H1 (cell line): Measurements from ENCODE around the gene TTLL7. TPM values are rescaled to one million over a fixed set of nuclear protein-coding genes. Genes with fewer than 3 reads are reported as not detected.
A peak's percentile ranks its signal among the peaks of the same experiment; 100 is the strongest.

Experiments
- CTCF ChIA-PET: fragments of 300-600 bp; sonication (Branson Sonifier 250); formaldehyde crosslinking; loops from one replicate; lab custom pipeline; 2021; ENCODE audit not compliant: partially characterized antibody; lab: Charles Lee
- POLR2A ChIA-PET: fragments of 300-600 bp; sonication (Branson Sonifier 250); formaldehyde crosslinking; loops from one replicate; lab custom pipeline; 2021; ENCODE audit warnings: inconsistent platforms; ENCODE audit not compliant: partially characterized antibody; lab: Charles Lee
- DNase-seq, 2 experiments: peaks; one replicate each; pipeline versions ENCODE4 v3.0.0 to v3.0.0-alpha.2; 2010 to 2022; ENCODE audit warnings: low spot score in 2 of 2, low read depth in 1 of 2, mixed read lengths in 1 of 2
- FAIRE-seq: peaks from 2 replicates; lab custom pipeline; 2011; peaks lifted over from hg19 to GRCh38; lab: Jason Lieb, UNC
- H2AFZ ChIP-seq: 2 replicates; pipeline ENCODE4 v1.8.1; 2012; ENCODE audit warnings: low read length, inconsistent platforms
- H2AK5ac ChIP-seq: 2 replicates; pipeline ENCODE4 v1.6.1; 2013; ENCODE audit warnings: low read depth, low read length
- H2BK120ac ChIP-seq: replicated peaks from 2 replicates; pipeline ENCODE3; 2013; ENCODE audit warnings: low read depth, low read length, inconsistent platforms
- H2BK12ac ChIP-seq: 2 replicates; pipeline ENCODE4 v1.6.1; 2013; ENCODE audit warnings: low read depth, low read length
- H2BK15ac ChIP-seq: 2 replicates; pipeline ENCODE4 v1.6.1; 2013; ENCODE audit warnings: low read length
- H2BK20ac ChIP-seq: 2 replicates; pipeline ENCODE4 v1.6.1; 2013; ENCODE audit warnings: low read length
- H2BK5ac ChIP-seq: 2 replicates; pipeline ENCODE4 v1.6.1; 2013; ENCODE audit warnings: low read depth, low read length
- H3K14ac ChIP-seq: 2 replicates; pipeline ENCODE4 v1.6.1; 2013; ENCODE audit warnings: inconsistent platforms; ENCODE audit not compliant: insufficient read length
- H3K18ac ChIP-seq: 2 replicates; pipeline ENCODE4 v1.6.1; 2013; ENCODE audit warnings: low read length; ENCODE audit errors: extremely low read depth
- H3K23ac ChIP-seq: 2 replicates; pipeline ENCODE4 v1.6.1; 2013; ENCODE audit warnings: inconsistent platforms; ENCODE audit not compliant: insufficient read length
- H3K23me2 ChIP-seq: 2 replicates; pipeline ENCODE4 v1.6.1; 2013; ENCODE audit warnings: low read depth, low read length
- H3K27ac ChIP-seq: 2 replicates; pipeline ENCODE4 v1.6.1; 2011; ENCODE audit warnings: low read depth, low read length, inconsistent platforms
- H3K27me3 ChIP-seq, 4 experiments: replicated peaks in 1 of 4; 1 replicate in 1 of 4; 2 replicates in 3 of 4; pipeline versions ENCODE4 v1.6.1 to v1.8.1; 2011 to 2013; ENCODE audit warnings: low read length in 3 of 4, mild to moderate bottlenecking in 3 of 4, inconsistent platforms in 2 of 4, mixed read lengths in 2 of 4, moderate library complexity in 1 of 4; ENCODE audit not compliant: control insufficient read depth in 3 of 4, insufficient read depth in 3 of 4; ENCODE audit errors: extremely low read depth in 1 of 4
- H3K36me3 ChIP-seq, 4 experiments: 2 replicates each; pipeline versions ENCODE4 v1.6.1 to v1.8.1; 2011 to 2013; ENCODE audit warnings: mild to moderate bottlenecking in 4 of 4, low read length in 3 of 4, moderate library complexity in 2 of 4, control low read depth in 1 of 4, inconsistent platforms in 1 of 4; ENCODE audit not compliant: insufficient read depth in 4 of 4, control insufficient read depth in 2 of 4
- H3K4ac ChIP-seq: replicated peaks from 2 replicates; pipeline ENCODE3; 2013; ENCODE audit warnings: low read length, low read depth, mixed read lengths, inconsistent platforms; ENCODE audit not compliant: insufficient read length
- H3K4me1 ChIP-seq, 4 experiments: replicated peaks in 1 of 4; 1 replicate in 1 of 4; 2 replicates in 3 of 4; pipeline versions ENCODE4 v1.6.1 to v1.8.1; 2011 to 2013; ENCODE audit warnings: low read length in 3 of 4, inconsistent platforms in 2 of 4, mixed read lengths in 1 of 4; ENCODE audit not compliant: insufficient read depth in 4 of 4, control insufficient read depth in 3 of 4
- H3K4me2 ChIP-seq, 2 experiments: 2 replicates each; pipeline versions ENCODE4 v1.6.1 to v1.8.1; 2011 to 2013; ENCODE audit warnings: low read depth in 2 of 2, low read length in 2 of 2, control low read depth in 1 of 2, inconsistent platforms in 1 of 2, mild to moderate bottlenecking in 1 of 2; ENCODE audit not compliant: insufficient read depth in 1 of 2
- H3K4me3 ChIP-seq, 4 experiments: fragments of 200-600, 300-600 bp in 1 of 4; sonication (generic), shearing (Covaris generic), sonication (Bioruptor Twin) in 1 of 4; 2 replicates each; pipeline versions ENCODE4 v1.5.1 to v1.8.1; 2011 to 2016; ENCODE audit warnings: low read length in 4 of 4, low read depth in 3 of 4, control low read depth in 2 of 4, inconsistent platforms in 2 of 4, mild to moderate bottlenecking in 2 of 4, mixed read lengths in 1 of 4, moderate library complexity in 1 of 4; ENCODE audit not compliant: insufficient read depth in 2 of 4; ENCODE audit errors: extremely low read depth in 1 of 4
- H3K56ac ChIP-seq: replicated peaks from 2 replicates; pipeline ENCODE3; 2013; ENCODE audit warnings: low read depth, mild to moderate bottlenecking, mixed read lengths, low read length, inconsistent platforms; ENCODE audit not compliant: insufficient read length
- H3K79me1 ChIP-seq: 2 replicates; pipeline ENCODE4 v1.6.1; 2013; ENCODE audit warnings: low read depth, low read length, control low read depth
- H3K79me2 ChIP-seq, 2 experiments: 2 replicates each; pipeline versions ENCODE4 v1.6.1 to v1.8.1; 2012 to 2013; ENCODE audit warnings: low read length in 2 of 2, mild to moderate bottlenecking in 2 of 2, inconsistent platforms in 1 of 2; ENCODE audit not compliant: insufficient read depth in 2 of 2, control insufficient read depth in 1 of 2
- H3K9ac ChIP-seq, 4 experiments: replicated peaks in 1 of 4; 1 replicate in 1 of 4; 2 replicates in 3 of 4; pipeline versions ENCODE4 v1.6.1 to v1.8.1; 2011 to 2013; ENCODE audit warnings: low read depth in 3 of 4, low read length in 3 of 4, control low read depth in 2 of 4, mild to moderate bottlenecking in 2 of 4, moderate library complexity in 2 of 4, inconsistent platforms in 1 of 4; ENCODE audit errors: extremely low read depth in 1 of 4
- H3K9me3 ChIP-seq, 2 experiments: 2 replicates each; pipeline versions ENCODE4 v1.6.1 to v1.8.1; 2012 to 2013; ENCODE audit warnings: mild to moderate bottlenecking in 2 of 2, moderate library complexity in 2 of 2, control low read depth in 1 of 2, inconsistent platforms in 1 of 2, low read depth in 1 of 2, low read length in 1 of 2, mixed read lengths in 1 of 2; ENCODE audit not compliant: insufficient read depth in 2 of 2
- H4K20me1 ChIP-seq, 2 experiments: replicated peaks in 1 of 2; 2 replicates each; pipeline versions ENCODE3 to v1.8.1; 2011 to 2013; ENCODE audit warnings: inconsistent platforms in 2 of 2, low read length in 2 of 2, mild to moderate bottlenecking in 1 of 2; ENCODE audit not compliant: insufficient read depth in 2 of 2, control insufficient read depth in 1 of 2
- H4K5ac ChIP-seq: 2 replicates; pipeline ENCODE4 v1.6.1; 2013; ENCODE audit warnings: low read length, low read depth, mixed read lengths, inconsistent platforms; ENCODE audit not compliant: insufficient read length
- H4K8ac ChIP-seq: 2 replicates; pipeline ENCODE4 v1.8.0; 2013; ENCODE audit warnings: mild to moderate bottlenecking, moderate library complexity, low read length, inconsistent platforms; ENCODE audit not compliant: insufficient read depth; ENCODE audit errors: extremely low read depth
- H4K91ac ChIP-seq: replicated peaks from 2 replicates; pipeline ENCODE3; 2013; ENCODE audit warnings: low read length, mixed read lengths, inconsistent platforms; ENCODE audit not compliant: insufficient read length
- ASH2L ChIP-seq: fragments of 200-600, 300-600 bp; sonication (generic); IDR thresholded peaks from one replicate; pipeline ENCODE4 v1.7.1; 2017; ENCODE audit warnings: low read length
- CHD1 ChIP-seq: IDR thresholded peaks from 2 replicates; pipeline ENCODE4 v1.6.1; 2012; ENCODE audit warnings: low read depth, low read length, improper control_type of control experiment
- E2F6 ChIP-seq: IDR thresholded peaks from 2 replicates; pipeline ENCODE4 v1.6.1; 2012; ENCODE audit warnings: inconsistent platforms
- JUND ChIP-seq: IDR thresholded peaks from 2 replicates; pipeline ENCODE4 v1.6.1; 2011; ENCODE audit warnings: mild to moderate bottlenecking, improper control_type of control experiment, low read length
- POLR2A ChIP-seq, 2 experiments: IDR thresholded peaks; 1 replicate in 1 of 2; 2 replicates in 1 of 2; pipeline ENCODE4 v1.6.1; 2011; ENCODE audit warnings: low read depth in 2 of 2, low read length in 2 of 2, mild to moderate bottlenecking in 2 of 2; ENCODE audit errors: control extremely low read depth in 1 of 2
- RNF2 ChIP-seq: fragments of 200-900, 300-1000 bp; sonication (generic); IDR thresholded peaks from 2 replicates; pipeline ENCODE4 v1.7.1; 2016; ENCODE audit warnings: borderline replicate concordance, low read depth, mild to moderate bottlenecking, antibody characterized with exemption, low read length; ENCODE audit not compliant: poor library complexity, severe bottlenecking; ENCODE audit errors: missing control alignments
- SIN3A ChIP-seq, 2 experiments: IDR thresholded peaks in 1 of 2; conservative IDR thresholded peaks in 1 of 2; 2 replicates each; pipeline ENCODE4 v1.6.1; 2011 to 2012; ENCODE audit warnings: low read length in 2 of 2, improper control_type of control experiment in 1 of 2, low read depth in 1 of 2, mild to moderate bottlenecking in 1 of 2
- TAF1 ChIP-seq: IDR thresholded peaks from 2 replicates; pipeline ENCODE4 v1.6.1; 2011; ENCODE audit warnings: mild to moderate bottlenecking, low read depth, low read length
- TBP ChIP-seq: IDR thresholded peaks from 2 replicates; pipeline ENCODE4 v1.6.1; 2011; ENCODE audit warnings: low read depth, low read length, improper control_type of control experiment
- YY1 ChIP-seq: IDR thresholded peaks from 2 replicates; pipeline ENCODE4 v1.6.1; 2011; ENCODE audit warnings: low read depth, mild to moderate bottlenecking, low read length
- WGBS, 2 experiments: shearing (Covaris generic) in 1 of 2; methylation state at CpG; one replicate each; pipeline versions ENCODE4 v1.1.6 to v1.1.7; 2013 to 2015; ENCODE audit warnings: low lambda C conversion rate in 2 of 2, mixed read lengths in 2 of 2, inconsistent platforms in 1 of 2, low coverage in 1 of 2, missing lambda C conversion rate in 1 of 2; ENCODE audit not compliant: insufficient replicate concordance in 2 of 2, insufficient coverage in 1 of 2, insufficient read length in 1 of 2; ENCODE audit errors: extremely low coverage in 1 of 2, missing lambda C conversion rate in 1 of 2; 5-methylcytosine and 5-hydroxymethylcytosine counted together
- polyA plus RNA-seq, 7 experiments: library from polyadenylated mRNA; depleted of rRNA in 3 of 7; stranded (reverse) in 5 of 7; unstranded in 2 of 7; fragments of >200 nt in 5 of 7; fragments of 200-250 nt in 2 of 7; gene quantifications; 1 replicate in 5 of 7; 2 replicates in 1 of 7; 4 replicates in 1 of 7; pipeline versions ENCODE4 v1.2.1 to v1.2.3, GENCODE V29; 2011 to 2013; ENCODE audit warnings: missing spikeins in 2 of 7, mixed read lengths in 2 of 7
- total RNA-seq: library from RNA; stranded (reverse); fragmentation: NEBNext Ultra II Directional; extraction: Animal tissue kit (Norgen Biotek cat#: 25700); gene quantifications from 2 replicates; pipeline ENCODE4 v1.2.1, GENCODE V29; 2021

TTLL7 gene
- total and polyA plus RNA-seq, 2 of the 8 experiments (the other 6 are each of a cell fraction or from before 2014, with no cell fraction given): 1.9 to 7.9 TPM

DNA sequence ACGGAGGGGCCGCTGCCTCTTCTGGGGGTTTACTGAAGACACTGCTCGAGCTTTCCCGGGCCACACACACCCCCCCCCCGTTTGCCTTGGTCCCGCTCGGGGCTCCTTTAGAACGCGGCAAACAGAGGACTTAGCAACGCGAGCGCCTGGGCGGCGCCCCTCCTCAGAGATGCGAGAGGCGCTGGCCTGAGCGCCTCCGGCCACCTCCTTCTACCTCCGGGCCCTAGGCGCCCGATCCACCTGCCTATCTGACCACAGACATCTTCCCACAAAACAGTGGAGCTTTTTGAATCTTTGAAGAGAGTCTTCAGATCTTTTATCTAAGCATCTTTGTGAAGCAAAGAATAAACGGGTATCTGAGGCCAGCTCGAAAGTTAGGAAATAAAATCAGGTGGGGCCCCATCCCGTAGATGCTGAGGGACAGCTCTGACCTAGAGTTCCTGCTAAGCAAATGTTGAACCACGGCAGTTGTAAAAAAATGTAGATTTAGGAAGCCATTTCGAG is 436 bp upstream of the TTLL7 start:
- peak overlapping the region; percentile 82 for H3K27ac ChIP-seq
- TF ChIP-seq RNF2: no peak
- TF ChIP-seq TBP: peak; percentile 71; the same call in 1 of the 2 replicates
- 0 out of 2 replicates have a peak, but pooled peaks have one; percentile 7 for TF ChIP-seq CHD1
- TF ChIP-seq POLR2A (IDR thresholded peaks at IDR 0.05; ENCODE audit: control extremely low read depth in 1 of 2, low read depth in 2 of 2, low read length in 2 of 2): peak in 1 of 2 experiments; percentile 71; a peak in 2 of 3 replicates
- peak; percentile 14; the same call in 1 of the 2 replicates for TF ChIP-seq E2F6
- TF ChIP-seq TAF1: peak; percentile 67; the same call in 1 of the 2 replicates
- no peak for TF ChIP-seq YY1
- TF ChIP-seq ASH2L: peak; percentile 39
- TF ChIP-seq JUND: 0 out of 2 replicates have a peak, but pooled peaks have one; percentile 9
- 0 out of 4 replicates have a peak, but pooled peaks of 1 of the 2 experiments have one; percentile 12 for TF ChIP-seq SIN3A (conservative IDR thresholded peaks at IDR 0.05 in 1 of 2, IDR thresholded peaks at IDR 0.05 in 1 of 2; ENCODE audit: low read depth in 1 of 2, low read length in 2 of 2)

More for the DNA sequence above, 436 bp upstream of the TTLL7 start:
- Histone ChIP-seq H2BK120ac (no peak overlapping the region), H3K4ac (no peak overlapping the region), H3K4me2 (peak overlapping the region; percentile 74 to 82), H3K18ac (peak overlapping the region; percentile 68; the same call in 1 of the 2 replicates), H3K9ac (peak overlapping the region; percentile 74 to 97 (median 93)), H3K23me2 (peaks cover 4% of the 10 kb centered on the region; the same call in 1 of the 2 replicates), H4K91ac (peak overlapping the region; percentile 88), H2AFZ (peak overlapping the region; percentile 66), H3K79me1 (no peaks in the 10 kb centered on the region), H2BK12ac (no peak overlapping the region), H3K27me3 (peaks cover 5 to 38% (median 27%) of the 10 kb centered on the region in 4 experiments), H3K4me1 (peaks cover 0 to 2% (median 0%) of the 10 kb centered on the region in 4 experiments; a peak in 2 of 7 replicates), H4K8ac (peak overlapping the region; percentile 99), H3K4me3 (peak overlapping the region; percentile 75 to 92 (median 84)), H3K9me3 (no peaks in the 10 kb centered on the region), H3K36me3 (no peaks in the 10 kb centered on the region), H4K5ac (peak overlapping the region; percentile 48), H2BK15ac (no peak overlapping the region), H3K14ac (no peak overlapping the region), H3K56ac (peak overlapping the region; percentile 64), H2AK5ac (no peak overlapping the region), H2BK20ac (no peak overlapping the region), H3K23ac (no peak overlapping the region), H3K79me2 (no peaks in the 10 kb centered on the region), H4K20me1 (peaks cover 0 to 2% of the 10 kb centered on the region in 2 experiments), H2BK5ac (0 out of 2 replicates have a peak overlapping the region, but pooled peaks have one; percentile 21)
- FAIRE-seq (no peak), DNase-seq (peak in 1 of 2 experiments; percentile 44)
- ChIA-PET CTCF (interaction anchor here (0.7 kb wide), 1 partner anchor 67 kb away, joined by 3 read pairs; no protein-coding TSS in a partner anchor), POLR2A (interaction anchor here (0.9 kb wide), 1 partner anchor 19 kb away, joined by 3 read pairs; no protein-coding TSS in a partner anchor)
- 7% methylated on average over 26 of the region's 26 CpGs; no CpG with 5 or more reads in 1 of the 2 experiments for WGBS, 2 experiments
